Lower leg skin (tissue), 4 donors: Measurements from ENCODE around the gene ROR2. TPM values are rescaled to one million over a fixed set of nuclear protein-coding genes. Genes with fewer than 3 reads are reported as not detected.

Experiments used
- DNase-seq, 2 donors: peaks; one replicate each; pipeline ENCODE4 v3.0.0-alpha.2; 2019; ENCODE audit warnings: low spot score in 2 of 2
- H3K4me3 ChIP-seq: fragments of 200-600 bp; sonication (generic); 2 replicates; pipeline ENCODE4 v1.5.1; 2017; ENCODE audit warnings: mild to moderate bottlenecking, low read depth; ENCODE audit not compliant: poor library complexity, severe bottlenecking
- POLR2A ChIP-seq, 2 donors: fragments of 450-650 bp; IDR thresholded peaks; one replicate each; pipeline ENCODE4 v1.6.1; 2016 to 2017; ENCODE audit warnings: antibody characterized with exemption in 2 of 2, mild to moderate bottlenecking in 1 of 2, moderate library complexity in 1 of 2
- WGBS, 2 donors: methylation state at CpG; one replicate each; pipeline ENCODE4 v1.1.5; 2018; 5-methylcytosine and 5-hydroxymethylcytosine counted together
- intact Hi-C: fragments of 100-400 bp; cut with DNase I; formaldehyde crosslinking; loops from one replicate; pipeline ENCODE4 v1.15.0; 2023; ENCODE audit warnings: low total_unique reads
- total RNA-seq, 4 donors: library from RNA; depleted of rRNA; stranded (reverse); fragments of >200 nt; gene quantifications; one replicate each; pipeline ENCODE4 v1.1.0, GENCODE V29; 2016
- TF ChIP-seq, protein P1 (sequence below), 3 donors: fragments of 450-650 bp; IDR thresholded peaks; one replicate each; pipeline ENCODE4 v1.5.1; 2016; ENCODE audit warnings: antibody characterized with exemption in 3 of 3, mild to moderate bottlenecking in 3 of 3, moderate library complexity in 2 of 3

ROR2 gene
- total RNA-seq, 4 donors from 2014 or later, result 2.3 to 8.7 (median 5.8) TPM

DNA sequence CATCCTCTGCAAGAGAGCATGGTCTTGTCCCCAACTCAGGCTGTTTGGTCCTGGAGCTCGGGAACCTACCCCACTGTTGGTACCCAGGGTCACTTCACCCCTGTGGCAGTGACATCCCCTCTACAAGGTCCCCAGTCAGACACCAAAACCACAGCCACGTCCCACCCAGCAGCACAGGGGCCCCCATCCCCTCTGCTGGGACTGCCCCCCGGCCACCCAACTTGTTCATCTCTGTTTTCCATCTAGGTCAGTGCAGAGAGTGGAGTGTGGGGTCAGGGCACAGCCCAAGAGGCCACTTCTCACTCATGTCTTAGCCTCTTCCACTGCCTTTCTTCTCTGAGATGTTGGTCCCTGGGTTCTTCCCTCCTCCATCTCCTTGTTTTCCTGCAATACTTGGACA, 292.5 kb downstream of the ROR2 start:
- intact Hi-C loops, result no loop called here
- WGBS, 2 donors, result 88 to 97% methylated on average over 3 of the region's 3 CpGs
- no peak overlapping the region for H3K4me3 ChIP-seq

DNA sequence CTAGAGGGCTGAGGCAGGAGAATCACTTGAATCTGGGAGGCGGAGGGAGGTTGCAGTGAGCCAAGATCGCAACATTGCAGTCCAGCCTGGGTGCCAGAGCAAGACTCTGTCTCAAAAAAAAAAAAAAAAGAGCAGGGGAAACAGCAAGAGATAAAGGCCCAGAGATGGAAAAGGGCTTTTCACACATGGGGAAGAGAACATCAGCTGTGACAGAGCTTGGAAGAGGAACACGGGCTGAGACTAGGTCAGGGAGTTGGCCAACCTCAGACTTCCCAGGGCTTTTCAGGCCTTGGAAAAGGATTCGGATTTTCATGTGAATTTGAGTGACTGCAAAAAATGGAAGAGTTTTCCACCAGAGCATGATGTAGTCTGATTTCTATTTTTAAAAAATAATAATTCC, 294.4 kb downstream of the ROR2 start:
- TF ChIP-seq, protein P1, sequence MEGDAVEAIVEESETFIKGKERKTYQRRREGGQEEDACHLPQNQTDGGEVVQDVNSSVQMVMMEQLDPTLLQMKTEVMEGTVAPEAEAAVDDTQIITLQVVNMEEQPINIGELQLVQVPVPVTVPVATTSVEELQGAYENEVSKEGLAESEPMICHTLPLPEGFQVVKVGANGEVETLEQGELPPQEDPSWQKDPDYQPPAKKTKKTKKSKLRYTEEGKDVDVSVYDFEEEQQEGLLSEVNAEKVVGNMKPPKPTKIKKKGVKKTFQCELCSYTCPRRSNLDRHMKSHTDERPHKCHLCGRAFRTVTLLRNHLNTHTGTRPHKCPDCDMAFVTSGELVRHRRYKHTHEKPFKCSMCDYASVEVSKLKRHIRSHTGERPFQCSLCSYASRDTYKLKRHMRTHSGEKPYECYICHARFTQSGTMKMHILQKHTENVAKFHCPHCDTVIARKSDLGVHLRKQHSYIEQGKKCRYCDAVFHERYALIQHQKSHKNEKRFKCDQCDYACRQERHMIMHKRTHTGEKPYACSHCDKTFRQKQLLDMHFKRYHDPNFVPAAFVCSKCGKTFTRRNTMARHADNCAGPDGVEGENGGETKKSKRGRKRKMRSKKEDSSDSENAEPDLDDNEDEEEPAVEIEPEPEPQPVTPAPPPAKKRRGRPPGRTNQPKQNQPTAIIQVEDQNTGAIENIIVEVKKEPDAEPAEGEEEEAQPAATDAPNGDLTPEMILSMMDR (IDR thresholded peaks at IDR 0.05), result no peak
- TF ChIP-seq POLR2A (IDR thresholded peaks at IDR 0.05), result no peak
- H3K4me3 ChIP-seq, result no peak overlapping the region
- DNase-seq, result no peak
- 80 to 81% methylated on average over 4 of the region's 4 CpGs for WGBS, 2 donors
- intact Hi-C loops, result no loop called here

More for the DNA sequence above, 292.5 kb downstream of the ROR2 start:
- TF ChIP-seq, protein P1 (IDR thresholded peaks at IDR 0.05), result no peak
- no peak for TF ChIP-seq POLR2A (IDR thresholded peaks at IDR 0.05)
- DNase-seq, result no peak

- 93% methylated on average over 6 of the region's 6 CpGs for WGBS, 2 donors
- intact Hi-C loops, result no loop called here
Measured at GRCh38 chr9:91655215-91655614, 294.8 kb downstream of the ROR2 start.

DNA sequence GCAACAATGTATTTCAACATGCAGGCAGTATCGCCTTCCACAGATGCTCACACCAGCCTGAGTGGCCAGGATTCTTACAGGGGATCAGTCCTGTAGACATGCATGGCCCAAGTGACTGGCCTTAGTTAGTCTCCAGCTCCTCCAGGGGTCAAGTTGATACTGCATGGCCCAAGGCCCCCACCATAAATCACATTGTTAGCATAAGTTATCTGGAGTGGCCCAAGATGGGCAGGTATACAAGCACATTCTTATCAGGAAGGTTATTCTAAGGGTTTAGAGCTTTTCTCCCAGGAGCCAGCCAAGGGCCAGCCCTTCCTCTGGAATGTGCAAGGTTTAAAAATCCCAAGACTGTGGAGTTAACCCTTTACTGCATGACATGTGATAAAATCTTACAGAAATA, 295.5 kb downstream of the ROR2 start:
- 100% methylated on average over 1 of the region's 1 CpG for WGBS, 2 donors
- intact Hi-C loops, result no loop called here
- H3K4me3 ChIP-seq, result no peak overlapping the region
- TF ChIP-seq POLR2A (IDR thresholded peaks at IDR 0.05), result no peak
- TF ChIP-seq, protein P1 (IDR thresholded peaks at IDR 0.05), result no peak
- no peak for DNase-seq

More at GRCh38 chr9:91655215-91655614, 294.8 kb downstream of the ROR2 start:
- no peak for DNase-seq
- TF ChIP-seq POLR2A (IDR thresholded peaks at IDR 0.05), result no peak
- TF ChIP-seq, protein P1 (IDR thresholded peaks at IDR 0.05), result no peak
- no peak overlapping the region for H3K4me3 ChIP-seq

- no peak for TF ChIP-seq POLR2A (IDR thresholded peaks at IDR 0.05)
- TF ChIP-seq, protein P1 (IDR thresholded peaks at IDR 0.05), result no peak
- no peak for DNase-seq
- no peak overlapping the region for H3K4me3 ChIP-seq
- intact Hi-C loops, result no loop called here
- WGBS, 2 donors, result 81 to 96% methylated on average over 4 of the region's 4 CpGs
Measured at GRCh38 chr9:91647371-91647770, 302.7 kb downstream of the ROR2 start.

DNA sequence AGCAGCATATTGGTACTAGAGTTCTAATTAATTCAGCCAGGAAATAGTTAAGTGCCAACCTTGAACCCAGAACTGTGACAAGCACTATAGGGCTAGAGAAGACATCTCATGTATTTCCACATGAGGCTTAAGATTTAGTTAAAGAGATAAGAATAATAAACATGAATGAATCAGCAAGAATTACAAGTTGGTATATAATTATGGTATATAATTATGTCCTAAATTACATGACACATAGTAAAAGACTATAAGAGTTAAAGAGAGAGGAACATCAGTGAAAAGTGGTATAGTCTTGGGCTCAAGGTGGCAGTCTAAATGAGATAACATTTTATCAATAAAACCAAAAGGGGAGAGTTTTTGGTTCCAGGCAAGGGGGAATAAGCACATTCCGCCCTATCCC, 303.3 kb downstream of the ROR2 start:
- intact Hi-C loops, result no loop called here
- WGBS, 2 donors, result 90 to 93% methylated on average over 1 of the region's 1 CpG
- no peak for DNase-seq
- H3K4me3 ChIP-seq, result no peak overlapping the region
- no peak for TF ChIP-seq POLR2A (IDR thresholded peaks at IDR 0.05)
- TF ChIP-seq, protein P1 (IDR thresholded peaks at IDR 0.05), result no peak
